ENCODE data around the gene FLT3LG. TPM values are rescaled to one million over a fixed set of nuclear protein-coding genes. Genes with fewer than 3 reads are reported as not detected.

The FLT3LG gene
- total RNA-seq, 2 donors from 2014 or later, result 69.7 to 76.3 TPM

- Mint-ChIP-seq H3K4me1 (ENCODE audit: low read depth) (peaks cover 50% of the 10 kb centered on the region), H3K27me3 (ENCODE audit: low read depth) (no peaks in the 10 kb centered on the region), H3K27ac (no peak overlapping the region), H3K9me3 (no peaks in the 10 kb centered on the region), H3K4me3 (no peak overlapping the region), H3K36me3 (ENCODE audit: insufficient read depth in 2 of 2) (peaks cover 5 to 9% of the 10 kb centered on the region in 2 donors)
- DNase-seq (no peak), ATAC-seq (replicated peaks in 1 of 2) (no peak)
Measured at GRCh38 chr19:49503582-49503962, 29.6 kb downstream of the FLT3LG start.

GRCh38 chr19:49506575-49507105 lies 32.6 kb downstream of the FLT3LG start:
- H3K36me3 Mint-ChIP-seq (ENCODE audit: insufficient read depth in 2 of 2), result no peaks in the 10 kb centered on the region
- DNase-seq, result peak; percentile 78 to 85
- no peak overlapping the region for H3K4me3 Mint-ChIP-seq
- no peaks in the 10 kb centered on the region for H3K9me3 Mint-ChIP-seq
- H3K4me1 Mint-ChIP-seq (ENCODE audit: low read depth), result peaks cover 27% of the 10 kb centered on the region
- H3K27me3 Mint-ChIP-seq (ENCODE audit: low read depth), result no peaks in the 10 kb centered on the region
- H3K27ac Mint-ChIP-seq, result no peak overlapping the region
- ATAC-seq (replicated peaks in 1 of 2), result peak; percentile 74 to 82

GRCh38 chr19:49507803-49508494 lies 33.9 kb downstream of the FLT3LG start:
- H3K27me3 Mint-ChIP-seq (ENCODE audit: low read depth), result no peaks in the 10 kb centered on the region
- H3K4me3 Mint-ChIP-seq, result no peak overlapping the region
- H3K9me3 Mint-ChIP-seq, result no peaks in the 10 kb centered on the region
- ATAC-seq (replicated peaks in 1 of 2) (no peak), DNase-seq (no peak)
- no peak overlapping the region for H3K27ac Mint-ChIP-seq
- H3K36me3 Mint-ChIP-seq (ENCODE audit: insufficient read depth in 2 of 2), result no peaks in the 10 kb centered on the region
- peaks cover 28% of the 10 kb centered on the region for H3K4me1 Mint-ChIP-seq (ENCODE audit: low read depth)

- DNase-seq (peak; percentile 47 to 57), ATAC-seq (replicated peaks in 1 of 2) (peak; percentile 75 to 84)
- Mint-ChIP-seq H3K4me1 (ENCODE audit: low read depth) (peaks cover 36% of the 10 kb centered on the region), H3K4me3 (peak overlapping the region; percentile 86 to 90), H3K9me3 (no peaks in the 10 kb centered on the region), H3K27me3 (ENCODE audit: low read depth) (no peaks in the 10 kb centered on the region), H3K36me3 (ENCODE audit: insufficient read depth in 2 of 2) (no peaks in the 10 kb centered on the region), H3K27ac (peak overlapping the region; percentile 27)
Measured at GRCh38 chr19:49512970-49513745, 39.1 kb downstream of the FLT3LG start.

GRCh38 chr19:49513746-49514118 lies 39.7 kb downstream of the FLT3LG start:
- peaks cover 36% of the 10 kb centered on the region for H3K4me1 Mint-ChIP-seq (ENCODE audit: low read depth)
- DNase-seq, result no peak
- no peaks in the 10 kb centered on the region for H3K27me3 Mint-ChIP-seq (ENCODE audit: low read depth)
- peak in 1 of 2 donors; percentile 6 for ATAC-seq (replicated peaks in 1 of 2)
- H3K36me3 Mint-ChIP-seq (ENCODE audit: insufficient read depth in 2 of 2), result no peaks in the 10 kb centered on the region
- H3K27ac Mint-ChIP-seq, result peak overlapping the region; percentile 27
- H3K9me3 Mint-ChIP-seq, result no peaks in the 10 kb centered on the region
- H3K4me3 Mint-ChIP-seq, result peak overlapping the region; percentile 86 to 90

GRCh38 chr19:49514151-49514550 lies 40.1 kb downstream of the FLT3LG start:
- H3K27me3 Mint-ChIP-seq (ENCODE audit: low read depth), result no peaks in the 10 kb centered on the region
- no peak overlapping the region for H3K27ac Mint-ChIP-seq
- DNase-seq (no peak), ATAC-seq (replicated peaks in 1 of 2) (no peak)
- H3K36me3 Mint-ChIP-seq (ENCODE audit: insufficient read depth in 2 of 2), result no peaks in the 10 kb centered on the region
- peaks cover 36% of the 10 kb centered on the region for H3K4me1 Mint-ChIP-seq (ENCODE audit: low read depth)
- H3K9me3 Mint-ChIP-seq, result no peaks in the 10 kb centered on the region
- H3K4me3 Mint-ChIP-seq, result peak overlapping the region; percentile 86 to 90

GRCh38 chr19:49515767-49516166 lies 41.8 kb downstream of the FLT3LG start:
- Mint-ChIP-seq H3K4me1 (ENCODE audit: low read depth) (peaks cover 36% of the 10 kb centered on the region), H3K36me3 (ENCODE audit: insufficient read depth in 2 of 2) (no peaks in the 10 kb centered on the region), H3K4me3 (no peak overlapping the region), H3K27ac (no peak overlapping the region), H3K27me3 (ENCODE audit: low read depth) (no peaks in the 10 kb centered on the region), H3K9me3 (no peaks in the 10 kb centered on the region)
- ATAC-seq (replicated peaks in 1 of 2) (no peak), DNase-seq (no peak)

GRCh38 chr19:49518033-49518432 lies 44.0 kb downstream of the FLT3LG start:
- no peaks in the 10 kb centered on the region for H3K36me3 Mint-ChIP-seq (ENCODE audit: insufficient read depth in 2 of 2)

GRCh38 chr19:49520705-49521319 lies 46.8 kb downstream of the FLT3LG start:
- Mint-ChIP-seq H3K4me1 (ENCODE audit: low read depth) (peaks cover 3% of the 10 kb centered on the region), H3K9me3 (no peaks in the 10 kb centered on the region), H3K27ac (no peak overlapping the region), H3K4me3 (no peak overlapping the region), H3K36me3 (ENCODE audit: insufficient read depth in 2 of 2) (no peaks in the 10 kb centered on the region), H3K27me3 (ENCODE audit: low read depth) (no peaks in the 10 kb centered on the region)
- DNase-seq, result no peak
- ATAC-seq (replicated peaks in 1 of 2), result no peak

More at GRCh38 chr19:49518033-49518432, 44.0 kb downstream of the FLT3LG start:
- ATAC-seq (replicated peaks in 1 of 2) (no peak), DNase-seq (no peak)
- Mint-ChIP-seq H3K4me1 (ENCODE audit: low read depth) (peaks cover 21% of the 10 kb centered on the region), H3K27me3 (ENCODE audit: low read depth) (no peaks in the 10 kb centered on the region), H3K9me3 (no peaks in the 10 kb centered on the region), H3K4me3 (no peak overlapping the region), H3K27ac (no peak overlapping the region)

GRCh38 chr19:49524812-49525455 lies 50.9 kb downstream of the FLT3LG start:
- no peak overlapping the region for H3K4me3 Mint-ChIP-seq
- H3K27ac Mint-ChIP-seq, result no peak overlapping the region
- no peaks in the 10 kb centered on the region for H3K9me3 Mint-ChIP-seq
- peaks cover 18% of the 10 kb centered on the region for H3K4me1 Mint-ChIP-seq (ENCODE audit: low read depth)
- DNase-seq, result no peak
- H3K27me3 Mint-ChIP-seq (ENCODE audit: low read depth), result no peaks in the 10 kb centered on the region
- no peak for ATAC-seq (replicated peaks in 1 of 2)
- H3K36me3 Mint-ChIP-seq (ENCODE audit: insufficient read depth in 2 of 2), result no peaks in the 10 kb centered on the region

- ATAC-seq (replicated peaks in 1 of 2), result no peak
- no peak overlapping the region for H3K27ac Mint-ChIP-seq
- H3K27me3 Mint-ChIP-seq (ENCODE audit: low read depth), result no peaks in the 10 kb centered on the region
Measured at GRCh38 chr19:49528211-49528771, 54.3 kb downstream of the FLT3LG start.

GRCh38 chr19:49530708-49531107 lies 56.7 kb downstream of the FLT3LG start:
- Mint-ChIP-seq H3K27ac (no peak overlapping the region), H3K27me3 (ENCODE audit: low read depth) (peaks cover 11% of the 10 kb centered on the region), H3K4me1 (ENCODE audit: low read depth) (peaks cover 40% of the 10 kb centered on the region), H3K9me3 (no peaks in the 10 kb centered on the region), H3K4me3 (no peak overlapping the region), H3K36me3 (ENCODE audit: insufficient read depth in 2 of 2) (no peaks in the 10 kb centered on the region)
- ATAC-seq (replicated peaks in 1 of 2) (no peak), DNase-seq (no peak)

More at GRCh38 chr19:49528211-49528771, 54.3 kb downstream of the FLT3LG start:
- Mint-ChIP-seq H3K9me3 (no peaks in the 10 kb centered on the region), H3K4me1 (ENCODE audit: low read depth) (peaks cover 25% of the 10 kb centered on the region), H3K4me3 (peak overlapping the region; percentile 85 to 94), H3K36me3 (ENCODE audit: insufficient read depth in 2 of 2) (no peaks in the 10 kb centered on the region)
- DNase-seq, result no peak
